H9 (cell line): ENCODE measurements around the gene RACGAP1. TPM values are rescaled to one million over a fixed set of nuclear protein-coding genes. Genes with fewer than 3 reads are reported as not detected.

Source experiments
- DNase-seq: peaks from one replicate; pipeline ENCODE4 v3.0.0-alpha.2; 2017
- H2AFZ ChIP-seq: one replicate; pipeline ENCODE4 v1.6.1; 2013; ENCODE audit warnings: mild to moderate bottlenecking, low read length, control low read depth, moderate library complexity
- H2AK5ac ChIP-seq: 2 replicates; pipeline ENCODE4 v1.6.1; 2013; ENCODE audit warnings: low read length, control low read depth, mixed read lengths; ENCODE audit not compliant: insufficient read length
- H2BK120ac ChIP-seq: one replicate; pipeline ENCODE4 v1.6.1; 2013; ENCODE audit warnings: low read depth, mild to moderate bottlenecking, low read length, control low read depth, inconsistent platforms; ENCODE audit not compliant: poor library complexity, severe bottlenecking
- H2BK12ac ChIP-seq: 2 replicates; pipeline ENCODE4 v1.6.1; 2013; ENCODE audit warnings: low read length, control low read depth, mixed read lengths, low read depth; ENCODE audit not compliant: insufficient read length
- H2BK15ac ChIP-seq: 2 replicates; pipeline ENCODE4 v1.6.1; 2013; ENCODE audit warnings: low read depth, low read length, control low read depth
- H2BK20ac ChIP-seq: one replicate; pipeline ENCODE4 v1.6.1; 2013; ENCODE audit warnings: low read depth, mild to moderate bottlenecking, low read length, control low read depth, inconsistent platforms; ENCODE audit not compliant: poor library complexity, severe bottlenecking
- H2BK5ac ChIP-seq: 2 replicates; pipeline ENCODE4 v1.6.1; 2013; ENCODE audit warnings: low read length, control low read depth, mixed read lengths; ENCODE audit not compliant: insufficient read length
- H3K14ac ChIP-seq: 2 replicates; pipeline ENCODE4 v1.6.1; 2013; ENCODE audit warnings: low read length, control low read depth; ENCODE audit not compliant: insufficient read depth
- H3K18ac ChIP-seq: 2 replicates; pipeline ENCODE4 v1.6.1; 2013; ENCODE audit warnings: low read depth, mild to moderate bottlenecking, mixed read lengths, low read length, control low read depth; ENCODE audit not compliant: insufficient read length
- H3K23ac ChIP-seq: 2 replicates; pipeline ENCODE4 v1.6.1; 2013; ENCODE audit warnings: low read length, control low read depth, mixed read lengths, low read depth; ENCODE audit not compliant: insufficient read length
- H3K23me2 ChIP-seq: 2 replicates; pipeline ENCODE4 v1.6.1; 2013; ENCODE audit warnings: low read depth, mild to moderate bottlenecking, mixed read lengths, low read length, control low read depth; ENCODE audit not compliant: insufficient read length, poor library complexity, severe bottlenecking
- H3K27ac ChIP-seq: 2 replicates; pipeline ENCODE4 v1.5.1; 2013; ENCODE audit warnings: low read length, control low read depth, mixed read lengths, low read depth; ENCODE audit not compliant: insufficient read length
- H3K27me3 ChIP-seq: 2 replicates; pipeline ENCODE4 v1.6.1; 2013; ENCODE audit warnings: low read length, control low read depth, inconsistent platforms; ENCODE audit not compliant: insufficient read depth
- H3K4ac ChIP-seq: 2 replicates; pipeline ENCODE4 v1.6.1; 2013; ENCODE audit warnings: low read depth, mild to moderate bottlenecking, control low read depth, inconsistent platforms, low read length, moderate library complexity
- H3K4me1 ChIP-seq: 2 replicates; pipeline ENCODE4 v1.6.1; 2013; ENCODE audit warnings: low read length, control low read depth, inconsistent platforms; ENCODE audit not compliant: insufficient read depth
- H3K4me2 ChIP-seq: 2 replicates; pipeline ENCODE4 v1.6.1; 2013; ENCODE audit warnings: low read length, control low read depth, mixed read lengths; ENCODE audit not compliant: insufficient read length, insufficient read depth
- H3K56ac ChIP-seq: 2 replicates; pipeline ENCODE4 v1.6.1; 2013; ENCODE audit warnings: low read depth, mild to moderate bottlenecking, mixed read lengths, low read length, control low read depth; ENCODE audit not compliant: insufficient read length
- H3K79me1 ChIP-seq: 2 replicates; pipeline ENCODE4 v1.6.1; 2013; ENCODE audit warnings: low read depth, mild to moderate bottlenecking, moderate library complexity, low read length, control low read depth, inconsistent platforms; ENCODE audit not compliant: insufficient read depth, poor library complexity, severe bottlenecking
- H3K79me2 ChIP-seq: 2 replicates; pipeline ENCODE4 v1.6.1; 2013; ENCODE audit warnings: low read length, control low read depth, inconsistent platforms; ENCODE audit not compliant: insufficient read depth
- H3K9ac ChIP-seq: 2 replicates; pipeline ENCODE4 v1.6.1; 2013; ENCODE audit warnings: low read length, control low read depth, mixed read lengths; ENCODE audit not compliant: insufficient read length; ENCODE audit errors: extremely low read depth
- H3K9me3 ChIP-seq: one replicate; pipeline ENCODE4 v1.6.1; 2013; ENCODE audit warnings: low read depth, low read length, inconsistent platforms; ENCODE audit not compliant: control insufficient read depth
- H3T11ph ChIP-seq: one replicate; pipeline ENCODE4 v1.6.1; 2013; ENCODE audit warnings: mild to moderate bottlenecking, low read length, control low read depth, inconsistent platforms
- H4K20me1 ChIP-seq: one replicate; pipeline ENCODE4 v1.6.1; 2013; ENCODE audit not compliant: control insufficient read depth, insufficient read length, insufficient read depth
- H4K5ac ChIP-seq: 2 replicates; pipeline ENCODE4 v1.6.1; 2013; ENCODE audit warnings: low read depth, mild to moderate bottlenecking, mixed read lengths, low read length, control low read depth; ENCODE audit not compliant: insufficient read length
- H4K8ac ChIP-seq: replicated peaks from 2 replicates; pipeline ENCODE4 v1.6.1; 2013; ENCODE audit warnings: low read length, control low read depth, mixed read lengths, low read depth; ENCODE audit not compliant: insufficient read length
- H4K91ac ChIP-seq: 2 replicates; pipeline ENCODE4 v1.6.1; 2013; ENCODE audit warnings: low read depth, mild to moderate bottlenecking, moderate library complexity, mixed read lengths, low read length, control low read depth; ENCODE audit not compliant: insufficient read length
- H3K27ac Mint-ChIP-seq, 3 experiments: 2 replicates in 2 of 3; 3 replicates in 1 of 3; pipeline ENCODE4 v1.8.0; 2020 to 2021; ENCODE audit warnings: mixed read lengths in 3 of 3, mild to moderate bottlenecking in 1 of 3, moderate library complexity in 1 of 3
- H3K27me3 Mint-ChIP-seq: 2 replicates; pipeline ENCODE4 v1.8.0; 2021; ENCODE audit warnings: low read depth, mild to moderate bottlenecking, moderate library complexity, mixed read lengths
- H3K36me3 Mint-ChIP-seq, 3 experiments: 2 replicates in 2 of 3; 3 replicates in 1 of 3; pipeline ENCODE4 v1.8.0; 2020 to 2021; ENCODE audit warnings: low read depth in 3 of 3, mixed read lengths in 3 of 3; ENCODE audit not compliant: insufficient read depth in 1 of 3
- H3K4me1 Mint-ChIP-seq, 2 experiments: 2 replicates each; pipeline ENCODE4 v1.8.0; 2020; ENCODE audit warnings: mixed read lengths in 2 of 2
- H3K4me3 Mint-ChIP-seq, 2 experiments: 2 replicates in 1 of 2; 3 replicates in 1 of 2; pipeline ENCODE4 v1.8.0; 2020 to 2021; ENCODE audit warnings: mild to moderate bottlenecking in 2 of 2, mixed read lengths in 2 of 2, moderate library complexity in 1 of 2
- H3K9me3 Mint-ChIP-seq, 2 experiments: 2 replicates in 1 of 2; 3 replicates in 1 of 2; pipeline ENCODE4 v1.8.0; 2020; ENCODE audit warnings: mild to moderate bottlenecking in 2 of 2, mixed read lengths in 2 of 2, moderate library complexity in 1 of 2
- CTCF ChIP-seq: fragments of 200-600 bp; sonication (generic); conservative IDR thresholded peaks from 3 replicates; pipeline ENCODE4 v1.8.0; 2021; ENCODE audit warnings: antibody characterized with exemption, mild to moderate bottlenecking
- WGBS: extraction: QIAGEN DNeasy Blood & Tissue Kit; methylation state at CpG from one replicate; pipeline ENCODE4 v1.1.7; 2013; ENCODE audit warnings: missing lambda C conversion rate, low lambda C conversion rate, mixed read lengths; ENCODE audit not compliant: insufficient read length; ENCODE audit errors: extremely low coverage; 5-methylcytosine and 5-hydroxymethylcytosine counted together
- total RNA-seq: library from RNA; stranded (reverse); gene quantifications from 2 replicates; pipeline ENCODE4 v1.2.1, GENCODE V29; 2021

The RACGAP1 gene
- total RNA-seq, 1 experiment from 2014 or later: 64.8 TPM

GRCh38 chr12:50061171-50061570, 35.9 kb upstream of the RACGAP1 start:
- Histone ChIP-seq H3K27me3 (peaks cover 29% of the 10 kb centered on the region; the same call in 1 of the 2 replicates), H3K23me2 (peaks cover under 1% of the 10 kb centered on the region), H3K79me2 (no peaks in the 10 kb centered on the region), H2BK12ac (no peak overlapping the region), H3K9me3 (no peaks in the 10 kb centered on the region), H3K4ac (no peak overlapping the region), H3K4me1 (no peaks in the 10 kb centered on the region), H2BK120ac (no peak overlapping the region), H2BK5ac (no peak overlapping the region), H3K79me1 (no peaks in the 10 kb centered on the region), H3K18ac (no peak overlapping the region), H4K91ac (no peak overlapping the region), H3T11ph (no peak overlapping the region), H2AK5ac (no peak overlapping the region), H2BK15ac (no peak overlapping the region), H3K23ac (no peak overlapping the region), H3K9ac (no peak overlapping the region), H2AFZ (no peak overlapping the region), H3K27ac (no peak overlapping the region), H4K20me1 (no peaks in the 10 kb centered on the region), H2BK20ac (no peak overlapping the region), H3K14ac (no peak overlapping the region), H4K5ac (no peak overlapping the region), H3K4me2 (no peak overlapping the region), H3K56ac (no peak overlapping the region), H4K8ac (no peak overlapping the region)
- H3K27me3 Mint-ChIP-seq: peaks cover 76% of the 10 kb centered on the region
- no peak overlapping the region for H3K27ac Mint-ChIP-seq
- peaks cover 0 to 2% of the 10 kb centered on the region in 2 experiments; a peak in 1 of 5 replicates for H3K9me3 Mint-ChIP-seq
- H3K36me3 Mint-ChIP-seq: no peaks in the 10 kb centered on the region
- WGBS: no CpG with 5 or more reads among the region's 2 CpGs
- peaks cover 10 to 16% of the 10 kb centered on the region in 2 experiments for H3K4me1 Mint-ChIP-seq
- no peak for TF ChIP-seq CTCF
- no peak overlapping the region for H3K4me3 Mint-ChIP-seq
- no peak for DNase-seq
